Measurements from ENCODE around the gene ARHGAP18. TPM values are rescaled to one million over a fixed set of nuclear protein-coding genes. Genes with fewer than 3 reads are reported as not detected.

Gene ARHGAP18
- total and polyA plus RNA-seq, 10 of the 15 experiments (the other 5 are each of a cell fraction or from before 2014, with no cell fraction given), result 18.2 to 52.2 (median 31.7) TPM

GRCh38 chr6:129749749-129750120 lies 39.8 kb upstream of the ARHGAP18 start:
- ATAC-seq (peak; percentile 64), DNase-seq (ENCODE audit: low read depth, low spot score) (peak; percentile 61), FAIRE-seq (no peak)
- ChIA-PET SMC1A (ENCODE audit: uncharacterized antibody, unreplicated experiment) (interaction anchor here (0.6 to 2.8 kb wide), 21 partner anchors 8 to 272 kb away, joined by 3 to 26 read pairs (median 5); no protein-coding TSS in a partner anchor), CTCF (interaction anchor here (0.7 to 2.0 kb wide), 15 partner anchors 8 to 272 kb away, joined by 3 to 9 read pairs (median 3); no protein-coding TSS in a partner anchor), POLR2A (interaction anchor here (0.8 to 2.5 kb wide), 9 partner anchors 40 to 259 kb away, joined by 3 to 9 read pairs (median 4); partner anchors contain the start of gene ARHGAP18), RAD21 (ENCODE audit: unreplicated experiment) (interaction anchor here (0.6 to 2.8 kb wide), 19 partner anchors 13 to 272 kb away, joined by 3 to 15 read pairs (median 5); partner anchors contain the start of gene ARHGAP18)
- H3K4me2 ChIP-seq (ENCODE audit: control insufficient read depth, insufficient read depth), result peak overlapping the region; percentile 91
- no peaks in the 10 kb centered on the region for H3K9me3 ChIP-seq (replicated peaks; ENCODE audit: control insufficient read depth, insufficient read depth, low read length)
- H4K20me1 ChIP-seq (ENCODE audit: control insufficient read depth, insufficient read depth), result no peaks in the 10 kb centered on the region
- H2AFZ ChIP-seq (ENCODE audit: control insufficient read depth, low read depth, low read length), result peak overlapping the region; percentile 79
- WGBS (ENCODE audit: insufficient coverage, insufficient replicate concordance, low lambda C conversion rate, missing lambda C conversion rate), result 13% methylated on average over 4 of the region's 4 CpGs
- no TSS peak for BruUV-seq (replicated peaks)
- H3K4me3 ChIP-seq, result peak overlapping the region; percentile 27; the same call in 1 of the 2 replicates
- no peaks in the 10 kb centered on the region for H3K27me3 ChIP-seq (replicated peaks in 1 of 2; ENCODE audit: control insufficient read depth in 2 of 2, insufficient read depth in 2 of 2, low read length in 1 of 2)
- no peaks in the 10 kb centered on the region for H3K79me2 ChIP-seq (ENCODE audit: control insufficient read depth, insufficient read depth, low read length)
- peaks cover 36% of the 10 kb centered on the region for H3K4me1 ChIP-seq (ENCODE audit: control insufficient read depth, insufficient read depth, low read length)
- in situ Hi-C loops (cut with MboI) (no loop called here), intact Hi-C loops (cut with micrococcal nuclease; ENCODE audit: unreplicated experiment) (loop anchor here (2.0 kb wide), 1 partner anchor 19 kb away; no protein-coding TSS in a partner anchor)
- peak overlapping the region; percentile 58 for H3K9ac ChIP-seq (ENCODE audit: control insufficient read depth, insufficient read depth, low read length)
- H3K27ac ChIP-seq (ENCODE audit: control insufficient read depth, insufficient read depth), result peak overlapping the region; percentile 96
- H3K36me3 ChIP-seq (ENCODE audit: control insufficient read depth in 2 of 2, insufficient read depth in 2 of 2, low read length in 1 of 2), result no peaks in the 10 kb centered on the region
- no peak for TF ChIP-seq ZBTB11 (CRISPR knock-in tag; IDR thresholded peaks at IDR 0.05)
- no peak for TF ChIP-seq FOS (IDR thresholded peaks at IDR 0.05; ENCODE audit: borderline replicate concordance, extremely low read depth, insufficient read length)
- TF ChIP-seq REST (IDR thresholded peaks at IDR 0.05; ENCODE audit: low read depth, low read length), result no peak
- TF ChIP-seq TBL1XR1 (IDR thresholded peaks at IDR 0.05; ENCODE audit: low read depth, low read length), result no peak
- TF ChIP-seq SIX5 (IDR thresholded peaks at IDR 0.05; ENCODE audit: low read depth, low read length, severe bottlenecking), result no peak
- TF ChIP-seq BACH1 (IDR thresholded peaks at IDR 0.05; ENCODE audit: borderline replicate concordance), result no peak
- TF ChIP-seq ZNF274 (IDR thresholded peaks at IDR 0.05; ENCODE audit: insufficient read depth, insufficient read length), result no peak
- no peak for TF ChIP-seq SMARCA5 (IDR thresholded peaks at IDR 0.05)
- no peak for TF ChIP-seq RELA (IDR thresholded peaks at IDR 0.05; ENCODE audit: borderline replicate concordance, partially characterized antibody)
- TF ChIP-seq ZNF384 (IDR thresholded peaks at IDR 0.05; ENCODE audit: borderline replicate concordance, low read depth, low read length), result no peak
- TF ChIP-seq POLR2A (IDR thresholded peaks at IDR 0.05; ENCODE audit: low read depth, low read length), result no peak
- TF ChIP-seq SKIL (IDR thresholded peaks at IDR 0.05; ENCODE audit: low read depth, poor library complexity, severe bottlenecking), result peak; percentile 22
- no peak for TF ChIP-seq NFYB (IDR thresholded peaks at IDR 0.05; ENCODE audit: insufficient read depth, low read depth, low read length)
- TF ChIP-seq PML (IDR thresholded peaks at IDR 0.05; ENCODE audit: low read length), result no peak

Data from GM12878 (cell line).